Activated CD8-positive, alpha-beta memory T cell treated with anti-CD3 and anti-CD28 coated beads, Interleukin-2, amount 50 U/mL, for 24 hours (primary cell): ENCODE results near the gene BGN.

ENCODE experiments used
- DNase-seq: peaks from one replicate; pipeline ENCODE4 v3.0.0-alpha.2; 2020; ENCODE audit errors: extremely low read depth

BGN gene

DNA sequence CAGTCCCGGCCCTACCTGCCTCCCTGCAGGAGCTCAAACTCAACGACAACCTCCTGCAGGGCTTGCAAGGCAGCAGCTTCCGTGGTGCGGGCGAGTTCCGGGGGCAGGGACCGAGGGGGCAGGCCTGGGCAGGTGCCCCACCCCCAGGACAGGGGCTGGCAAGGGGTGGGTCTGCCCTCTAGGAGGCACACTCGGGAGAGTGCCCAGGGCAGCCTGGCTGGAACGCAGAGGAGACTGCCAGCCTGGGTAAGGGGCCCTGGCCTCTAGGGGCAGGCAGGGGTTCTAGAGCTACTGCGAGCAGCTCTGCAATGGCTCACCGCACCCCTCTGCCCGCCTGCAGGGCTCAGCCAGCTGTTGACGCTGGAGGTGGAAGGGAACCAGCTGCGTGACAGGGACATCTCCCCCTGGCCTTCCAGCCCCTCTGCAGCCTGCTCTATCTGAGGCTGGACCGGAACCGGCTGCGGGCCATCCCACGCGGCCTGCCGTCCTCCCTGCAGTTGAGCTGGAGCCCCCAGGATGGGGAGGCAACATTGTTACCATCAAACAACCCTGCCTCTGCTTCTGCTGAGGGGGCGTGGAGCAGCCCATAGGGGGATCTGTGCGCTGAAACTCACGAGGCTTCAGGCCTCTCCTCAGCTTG is 12.3 kb upstream of the BGN start:
- DNase-seq = no peak

GRCh38 chrX:153485396-153486080 is 9.2 kb upstream of the BGN start:
- DNase-seq = no peak

DNA sequence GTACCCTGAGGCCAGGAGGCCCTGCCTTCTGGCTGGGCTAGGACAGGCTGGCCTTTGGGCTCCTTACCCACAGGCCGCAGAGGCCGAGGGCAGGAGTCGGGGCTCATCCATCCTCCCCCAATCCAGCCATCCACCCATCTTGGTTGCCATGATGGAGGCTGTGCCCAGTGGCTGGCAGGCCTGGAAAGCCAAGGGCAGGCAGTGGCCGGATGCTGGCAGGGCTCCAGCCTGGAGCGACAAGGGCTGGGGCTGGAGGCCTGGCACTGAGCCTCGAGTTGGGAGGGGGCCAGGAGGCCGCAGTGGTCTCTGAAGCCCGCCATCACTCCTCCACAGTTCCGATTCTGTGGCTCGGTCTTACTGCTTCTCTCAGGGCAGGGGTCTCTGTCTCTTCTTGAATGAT is 8.6 kb upstream of the BGN start:
- no peak for DNase-seq

GRCh38 chrX:153487590-153488071 is 7.1 kb upstream of the BGN start:
- DNase-seq = no peak

DNA sequence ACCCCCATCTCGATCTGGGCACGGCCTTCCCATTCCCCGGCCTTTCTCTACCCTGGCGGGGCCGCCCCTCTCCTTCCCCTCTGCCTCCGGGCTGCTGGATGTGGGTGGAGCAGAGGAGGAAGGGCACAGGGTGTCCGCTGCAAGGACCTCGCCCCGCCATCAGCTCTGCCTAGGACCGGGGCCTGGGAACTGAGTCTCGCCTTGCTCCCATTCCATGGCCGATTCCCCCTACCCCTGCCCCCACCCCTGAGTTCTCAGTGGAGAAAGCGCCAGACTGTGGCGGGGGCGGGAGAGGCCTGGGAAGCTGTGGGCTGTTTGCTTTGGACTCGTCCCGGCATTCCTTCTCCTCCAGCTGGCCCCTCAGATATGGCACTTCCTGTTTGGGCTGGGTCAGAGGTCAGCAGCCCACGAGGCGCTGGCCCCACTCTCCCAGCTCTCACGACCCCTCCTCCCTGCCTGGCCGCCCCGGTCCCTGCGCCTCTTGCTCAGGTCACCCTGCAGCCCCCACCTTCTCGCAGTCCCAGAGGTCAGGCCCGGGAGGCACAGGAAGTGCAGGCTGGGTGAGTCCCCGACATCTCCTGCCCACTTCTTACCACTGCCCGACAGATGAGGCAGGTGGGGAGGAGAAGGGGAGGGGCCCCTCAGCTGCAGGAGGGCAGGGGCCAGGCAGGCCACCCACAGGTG is 6.4 kb upstream of the BGN start:
- no peak for DNase-seq

- DNase-seq = no peak
Observed at GRCh38 chrX:153490217-153490930, 4.4 kb upstream of the BGN start.

GRCh38 chrX:153491351-153491914 is 3.3 kb upstream of the BGN start:
- no peak for DNase-seq

- no peak for DNase-seq
Observed at GRCh38 chrX:153491918-153492317, 2.9 kb upstream of the BGN start.

- no peak for DNase-seq
Observed at GRCh38 chrX:153492543-153492942, 2.2 kb upstream of the BGN start.

GRCh38 chrX:153493085-153493484 is 1.7 kb upstream of the BGN start:
- no peak for DNase-seq

GRCh38 chrX:153494061-153494460 is 719 bp upstream of the BGN start:
- no peak for DNase-seq

- DNase-seq = no peak
Observed at GRCh38 chrX:153495362-153495751, 577 bp downstream of the BGN start.

DNA sequence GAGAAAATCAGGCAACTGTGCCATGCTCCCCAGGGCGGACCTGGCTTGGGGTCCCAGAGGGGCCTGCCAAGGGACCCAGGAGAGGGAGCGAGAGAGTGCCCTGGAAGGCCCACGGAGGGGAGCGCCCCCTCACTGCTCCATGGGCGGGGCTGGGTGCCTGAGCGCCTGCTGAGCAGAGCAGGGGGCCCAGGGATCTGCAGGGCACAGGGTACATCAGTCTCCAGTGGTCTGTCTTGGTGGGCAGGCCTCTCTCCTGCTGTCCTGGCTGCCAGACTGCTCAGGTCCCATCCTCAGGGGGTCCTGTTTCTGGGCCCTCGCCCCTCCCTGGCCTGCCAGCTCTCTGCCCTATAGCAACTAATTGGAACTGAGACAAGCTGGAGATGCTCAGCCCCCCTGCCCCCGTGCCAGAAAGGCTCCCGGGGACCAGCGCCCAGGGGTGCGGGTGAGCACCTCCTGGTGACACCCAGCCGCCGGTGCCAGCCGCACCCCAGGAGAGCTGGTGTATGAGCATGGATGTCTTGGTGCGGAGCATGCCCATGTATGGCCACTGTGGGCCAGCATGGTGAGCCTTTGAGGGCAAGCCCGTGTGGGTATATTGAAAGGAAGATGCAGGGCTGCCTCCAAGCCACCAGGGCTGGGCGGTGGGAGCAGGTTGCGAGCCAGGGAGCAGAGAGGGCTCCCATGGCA is 1.3 kb downstream of the BGN start:
- no peak for DNase-seq

GRCh38 chrX:153496590-153496959 is 1.8 kb downstream of the BGN start:
- no peak for DNase-seq

DNA sequence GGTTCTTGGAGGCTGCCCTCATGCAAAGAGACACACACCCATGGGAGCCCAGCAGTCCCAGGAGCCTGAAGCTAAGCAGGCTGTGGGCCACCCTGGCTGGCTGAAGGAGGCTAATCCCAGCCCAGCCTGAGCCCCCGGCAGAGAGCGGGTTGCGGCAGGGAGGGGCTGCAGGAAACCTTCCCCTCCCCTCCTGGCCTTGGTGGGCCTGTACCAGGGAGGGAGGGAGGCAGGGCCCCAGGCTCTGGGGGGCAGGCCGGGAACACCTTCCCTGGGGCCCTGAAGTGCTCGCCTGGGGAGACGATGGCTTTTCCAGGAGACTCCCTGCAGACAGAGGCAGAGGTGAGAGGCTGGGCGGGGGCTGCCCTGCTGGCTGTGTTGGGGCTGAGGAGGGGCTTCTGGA is 3.7 kb downstream of the BGN start:
- DNase-seq = no peak

DNA sequence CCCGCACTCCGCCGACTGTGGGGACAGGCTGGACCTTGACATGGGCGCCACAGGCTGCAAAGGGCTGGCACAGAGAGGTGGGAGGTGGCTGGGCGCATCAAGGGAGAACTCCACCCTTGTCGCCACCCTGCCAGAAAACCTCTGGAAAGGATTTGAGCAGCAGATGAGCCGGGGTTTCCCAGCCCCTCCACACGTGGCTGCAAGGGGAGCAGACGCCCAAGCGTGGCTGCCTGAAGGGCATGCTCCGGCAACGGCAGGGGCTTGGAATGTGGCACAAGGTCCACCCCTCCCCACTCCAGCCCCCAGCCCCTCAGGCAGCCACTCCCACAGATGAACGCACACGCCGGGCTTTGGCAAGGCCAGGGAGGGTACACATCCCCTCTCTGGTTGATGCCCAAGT is 4.6 kb downstream of the BGN start:
- no peak for DNase-seq

- no peak for DNase-seq
Observed at GRCh38 chrX:153499876-153500275, 5.1 kb downstream of the BGN start.

- no peak for DNase-seq
Observed at GRCh38 chrX:153500676-153501280, 6.0 kb downstream of the BGN start.

GRCh38 chrX:153501530-153501929 is 6.8 kb downstream of the BGN start:
- no peak for DNase-seq

GRCh38 chrX:153502131-153502530 is 7.4 kb downstream of the BGN start:
- DNase-seq = no peak

DNA sequence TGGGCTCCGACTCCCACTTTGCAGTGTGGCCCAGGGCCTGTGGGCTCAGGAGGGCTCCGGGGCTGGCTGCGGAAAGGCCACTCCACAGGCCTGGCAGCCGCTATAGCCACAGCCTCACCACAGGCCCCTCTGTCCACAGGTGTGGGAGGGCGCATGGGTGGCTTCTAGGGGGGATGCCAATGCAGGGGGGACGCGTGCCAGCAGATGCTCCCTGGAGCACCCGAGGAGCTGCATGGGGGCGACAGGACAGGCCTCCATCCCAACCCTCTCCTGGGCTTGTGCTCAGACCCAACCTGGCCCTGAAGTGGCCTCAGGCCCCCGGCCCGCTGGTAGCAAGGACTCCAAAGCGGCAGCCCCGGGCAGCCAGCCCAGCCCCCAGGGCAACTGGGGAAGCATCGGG is 8.0 kb downstream of the BGN start:
- no peak for DNase-seq
